ENCODE data around the gene FAM3C. TPM values are rescaled to one million over a fixed set of nuclear protein-coding genes. Genes with fewer than 3 reads are reported as not detected.

The FAM3C gene
- total RNA-seq, 4 donors from 2014 or later, result 27.4 to 48.1 (median 31.8) TPM

DNA sequence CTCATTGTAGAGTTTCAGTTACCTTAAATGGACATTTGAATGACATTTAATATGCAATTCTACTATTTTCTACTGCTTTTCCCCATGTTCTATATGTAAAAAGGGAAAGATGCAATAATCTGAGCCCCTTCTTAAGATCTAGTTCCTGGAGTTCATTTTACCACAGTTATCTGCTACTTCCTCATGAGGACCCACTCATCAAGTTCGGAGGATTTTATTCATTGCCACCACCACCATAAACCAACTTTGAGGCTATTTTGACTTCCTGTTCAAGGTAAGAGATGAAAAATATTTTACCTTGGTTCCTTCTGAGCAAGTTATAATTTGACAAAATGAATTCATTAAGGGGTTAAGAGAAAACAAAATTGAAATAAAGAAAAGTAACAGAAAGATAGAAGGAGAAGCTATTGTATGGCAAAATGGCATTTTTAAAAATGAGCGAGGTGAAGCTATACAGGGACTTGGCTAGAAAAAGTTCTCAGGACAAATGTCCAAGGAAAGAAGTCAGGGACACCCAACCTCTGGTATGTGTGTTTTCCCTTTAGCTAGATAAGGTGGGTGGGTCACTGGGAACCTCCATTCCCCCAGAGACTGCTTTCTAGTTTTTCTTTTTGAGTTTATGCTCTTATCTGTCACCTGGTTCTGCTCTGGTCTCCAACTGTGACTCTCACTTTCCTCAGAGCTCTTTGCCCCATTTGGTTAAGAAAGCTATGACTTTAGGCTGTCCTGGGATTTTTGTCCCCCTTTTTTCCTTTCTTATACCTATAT is 14.9 kb upstream of the FAM3C start:
- no peaks in the 10 kb centered on the region for H3K9me3 ChIP-seq

GRCh38 chr7:121406944-121407343 is 10.8 kb upstream of the FAM3C start:
- no peak for TF ChIP-seq EP300 (IDR thresholded peaks at IDR 0.05)
- TF ChIP-seq POLR2A (IDR thresholded peaks at IDR 0.05), result no peak
- TF ChIP-seq POLR2AphosphoS5 (IDR thresholded peaks at IDR 0.05), result no peak
- TF ChIP-seq CTCF (IDR thresholded peaks at IDR 0.05), result no peak
- H3K27me3 ChIP-seq, result peaks cover 2% of the 10 kb centered on the region
- no peaks in the 10 kb centered on the region for H3K4me1 ChIP-seq
- no peaks in the 10 kb centered on the region for H3K36me3 ChIP-seq
- no peak for ATAC-seq
- 86% methylated on average over 1 of the region's 2 CpGs; no CpG with 5 or more reads in 1 of the 2 donors for WGBS, 2 donors (ENCODE audit: low coverage in 1 of 2)
- H3K9me3 ChIP-seq, result no peaks in the 10 kb centered on the region
- no peak overlapping the region for H3K27ac ChIP-seq
- no peak overlapping the region for H3K4me3 ChIP-seq

More for the DNA sequence above, 14.9 kb upstream of the FAM3C start:
- ATAC-seq, result no peak
- H3K4me1 ChIP-seq, result no peaks in the 10 kb centered on the region
- 78 to 95% methylated on average over 2 of the region's 2 CpGs for WGBS, 2 donors (ENCODE audit: low coverage in 1 of 2)
- H3K36me3 ChIP-seq, result no peaks in the 10 kb centered on the region
- H3K27ac ChIP-seq, result no peak overlapping the region
- peaks cover 6% of the 10 kb centered on the region for H3K27me3 ChIP-seq
- H3K4me3 ChIP-seq, result no peak overlapping the region
- TF ChIP-seq POLR2A (IDR thresholded peaks at IDR 0.05), result no peak
- no peak for TF ChIP-seq POLR2AphosphoS5 (IDR thresholded peaks at IDR 0.05)
- TF ChIP-seq EP300 (IDR thresholded peaks at IDR 0.05), result no peak
- no peak for TF ChIP-seq CTCF (IDR thresholded peaks at IDR 0.05)

DNA sequence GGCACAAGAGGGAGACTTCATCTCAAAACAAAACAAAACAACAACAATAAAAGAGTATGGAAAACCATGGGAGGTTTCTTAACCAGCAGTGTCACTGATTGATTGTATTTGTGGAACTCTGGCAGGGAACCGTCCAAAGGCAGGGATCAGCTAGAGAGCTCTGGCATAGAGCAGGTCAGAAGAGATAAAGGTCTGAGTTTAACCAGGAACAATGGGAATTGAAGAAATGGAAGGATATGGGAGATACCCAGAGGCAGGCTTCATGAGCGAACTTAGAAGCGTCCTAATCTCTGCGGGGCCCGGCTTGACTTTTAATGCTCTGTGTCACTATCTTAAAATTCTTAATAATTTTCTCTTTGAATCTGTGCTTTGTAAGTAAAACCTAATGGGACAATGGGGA is 10.4 kb upstream of the FAM3C start:
- no peak overlapping the region for H3K4me3 ChIP-seq
- no peaks in the 10 kb centered on the region for H3K27me3 ChIP-seq
- no peaks in the 10 kb centered on the region for H3K4me1 ChIP-seq
- no peaks in the 10 kb centered on the region for H3K9me3 ChIP-seq
- no peak for TF ChIP-seq EP300 (IDR thresholded peaks at IDR 0.05)
- TF ChIP-seq POLR2A (IDR thresholded peaks at IDR 0.05), result no peak
- TF ChIP-seq CTCF (IDR thresholded peaks at IDR 0.05), result no peak
- TF ChIP-seq POLR2AphosphoS5 (IDR thresholded peaks at IDR 0.05), result no peak
- H3K27ac ChIP-seq, result no peak overlapping the region
- no peaks in the 10 kb centered on the region for H3K36me3 ChIP-seq
- no peak for ATAC-seq
- 79 to 90% methylated on average over 4 to 5 of the region's 5 CpGs for whole genome bisulfite sequencing, 2 donors (ENCODE audit: low coverage in 1 of 2)

DNA sequence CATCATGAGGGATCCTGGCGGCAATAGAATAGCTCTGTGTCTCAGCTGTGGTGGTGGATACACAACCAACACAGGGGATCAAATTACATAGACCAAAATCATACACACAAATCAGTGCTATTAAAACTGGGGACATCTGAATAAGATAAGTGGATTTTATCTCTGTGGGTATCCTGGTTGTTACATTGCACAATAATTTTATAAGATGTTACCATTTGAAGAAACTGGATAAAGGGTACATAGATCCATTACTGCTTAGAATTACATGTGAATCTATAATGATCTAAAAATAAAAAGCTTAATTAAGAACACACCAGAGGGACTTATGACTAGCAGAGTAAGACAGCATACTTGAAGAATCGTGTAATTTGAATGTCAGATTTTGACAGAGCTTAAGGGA is 8.2 kb upstream of the FAM3C start:
- Histone ChIP-seq H3K36me3 (no peaks in the 10 kb centered on the region), H3K27ac (no peak overlapping the region), H3K9me3 (no peaks in the 10 kb centered on the region), H3K4me3 (no peak overlapping the region), H3K27me3 (no peaks in the 10 kb centered on the region), H3K4me1 (no peaks in the 10 kb centered on the region)
- no peak for ATAC-seq
- 87 to 90% methylated on average over 2 of the region's 2 CpGs for WGBS, 2 donors (ENCODE audit: low coverage in 1 of 2)
- TF ChIP-seq POLR2AphosphoS5 (IDR thresholded peaks at IDR 0.05) (no peak), EP300 (IDR thresholded peaks at IDR 0.05) (no peak), POLR2A (IDR thresholded peaks at IDR 0.05) (no peak), CTCF (IDR thresholded peaks at IDR 0.05) (no peak)

GRCh38 chr7:121402701-121403100 is 6.6 kb upstream of the FAM3C start:
- no peaks in the 10 kb centered on the region for H3K4me1 ChIP-seq
- H3K9me3 ChIP-seq, result no peaks in the 10 kb centered on the region
- ATAC-seq, result no peak
- TF ChIP-seq CTCF (IDR thresholded peaks at IDR 0.05), result no peak
- TF ChIP-seq EP300 (IDR thresholded peaks at IDR 0.05), result no peak
- TF ChIP-seq POLR2AphosphoS5 (IDR thresholded peaks at IDR 0.05), result no peak
- no peak for TF ChIP-seq POLR2A (IDR thresholded peaks at IDR 0.05)
- H3K27ac ChIP-seq, result no peak overlapping the region
- no peak overlapping the region for H3K4me3 ChIP-seq
- H3K27me3 ChIP-seq, result no peaks in the 10 kb centered on the region
- WGBS, 2 donors (ENCODE audit: low coverage in 1 of 2), result 26 to 30% methylated on average over 1 of the region's 1 CpG
- H3K36me3 ChIP-seq, result no peaks in the 10 kb centered on the region

Measured in gastroesophageal sphincter (tissue), 4 donors.